Osteoblast (primary cell): ENCODE results near the gene NCLN. TPM values are rescaled to one million over a fixed set of nuclear protein-coding genes. Genes with fewer than 3 reads are reported as not detected.
A peak's percentile ranks its signal among the peaks of the same experiment; 100 is the strongest.

ENCODE experiments used
- DNase-seq: peaks from one replicate; pipeline ENCODE4 v3.0.0; 2011; ENCODE audit warnings: low spot score, mixed read lengths; ENCODE audit not compliant: insufficient read length; ENCODE audit errors: missing footprints
- H2AFZ ChIP-seq: 2 replicates; pipeline ENCODE4 v1.6.0; 2011; ENCODE audit warnings: mild to moderate bottlenecking, low read length
- H3K27ac ChIP-seq: 2 replicates; pipeline ENCODE4 v1.5.1; 2011; ENCODE audit warnings: mild to moderate bottlenecking, low read depth, low read length, moderate library complexity
- H3K27me3 ChIP-seq: 2 replicates; pipeline ENCODE4 v1.6.0; 2012; ENCODE audit warnings: mild to moderate bottlenecking, control low read depth, inconsistent platforms, low read length, moderate library complexity; ENCODE audit not compliant: insufficient read depth
- H3K36me3 ChIP-seq: 2 replicates; pipeline ENCODE4 v1.5.1; 2011; ENCODE audit warnings: mild to moderate bottlenecking, low read length, control low read depth, moderate library complexity; ENCODE audit not compliant: insufficient read depth
- H3K4me1 ChIP-seq: 2 replicates; pipeline ENCODE4 v1.5.1; 2011; ENCODE audit warnings: mild to moderate bottlenecking, low read length, control low read depth, moderate library complexity; ENCODE audit not compliant: insufficient read depth
- H3K4me2 ChIP-seq: 2 replicates; pipeline ENCODE4 v1.6.0; 2011; ENCODE audit warnings: mild to moderate bottlenecking, low read length; ENCODE audit not compliant: insufficient read depth
- H3K4me3 ChIP-seq: fragments of 200-600 bp; sonication (generic); 3 replicates; pipeline ENCODE4 v1.5.1; 2012; ENCODE audit warnings: mild to moderate bottlenecking, low read length, inconsistent platforms; ENCODE audit not compliant: insufficient read depth
- H3K79me2 ChIP-seq: 2 replicates; pipeline ENCODE4 v1.6.0; 2012; ENCODE audit warnings: mild to moderate bottlenecking, low read length, control low read depth, inconsistent platforms; ENCODE audit not compliant: insufficient read depth
- H3K9me3 ChIP-seq: 2 replicates; pipeline ENCODE4 v1.5.1; 2011; ENCODE audit warnings: low read depth, low read length, control low read depth
- H4K20me1 ChIP-seq: 2 replicates; pipeline ENCODE4 v1.6.0; 2012; ENCODE audit warnings: mild to moderate bottlenecking, low read length, control low read depth; ENCODE audit not compliant: insufficient read depth
- CTCF ChIP-seq: IDR thresholded peaks from 2 replicates; pipeline ENCODE4 v1.5.1; 2011; ENCODE audit warnings: mild to moderate bottlenecking, low read depth, low read length, moderate library complexity; ENCODE audit errors: extremely low read depth
- total RNA-seq: library from RNA; depleted of rRNA; stranded (reverse); fragments of >200 nt; gene quantifications from 2 replicates; pipeline ENCODE4 v1.2.3, GENCODE V29; 2012

The NCLN gene
- total RNA-seq, 1 donor, result 39.4 TPM

GRCh38 chr19:3157096-3157845 lies 28.5 kb upstream of the NCLN start:
- Histone ChIP-seq H3K27ac (no peak overlapping the region), H4K20me1 (no peaks in the 10 kb centered on the region), H3K4me2 (no peak overlapping the region), H3K27me3 (no peaks in the 10 kb centered on the region), H3K79me2 (no peaks in the 10 kb centered on the region), H2AFZ (no peak overlapping the region), H3K9me3 (no peaks in the 10 kb centered on the region), H3K36me3 (no peaks in the 10 kb centered on the region), H3K4me3 (no peak overlapping the region), H3K4me1 (peaks cover 10% of the 10 kb centered on the region)
- no peak for TF ChIP-seq CTCF
- no peak for DNase-seq

- DNase-seq, result peak; percentile 52
- no peak for TF ChIP-seq CTCF
- Histone ChIP-seq H3K79me2 (no peaks in the 10 kb centered on the region), H3K36me3 (no peaks in the 10 kb centered on the region), H3K4me3 (no peak overlapping the region), H4K20me1 (no peaks in the 10 kb centered on the region), H3K4me1 (peaks cover 14% of the 10 kb centered on the region), H3K27ac (no peak overlapping the region), H3K4me2 (no peak overlapping the region), H2AFZ (no peak overlapping the region), H3K9me3 (no peaks in the 10 kb centered on the region), H3K27me3 (no peaks in the 10 kb centered on the region)
Measured at GRCh38 chr19:3159565-3159964, 26.2 kb upstream of the NCLN start.

- TF ChIP-seq CTCF, result no peak
- Histone ChIP-seq H3K4me3 (no peak overlapping the region), H3K79me2 (no peaks in the 10 kb centered on the region), H3K27me3 (no peaks in the 10 kb centered on the region), H3K9me3 (no peaks in the 10 kb centered on the region), H2AFZ (no peak overlapping the region), H3K4me2 (no peak overlapping the region), H3K36me3 (no peaks in the 10 kb centered on the region), H3K27ac (no peak overlapping the region), H3K4me1 (peaks cover 10% of the 10 kb centered on the region), H4K20me1 (no peaks in the 10 kb centered on the region)
- no peak for DNase-seq
Measured at GRCh38 chr19:3160219-3160618, 25.5 kb upstream of the NCLN start.

- H4K20me1 ChIP-seq, result no peaks in the 10 kb centered on the region
- H3K79me2 ChIP-seq, result no peaks in the 10 kb centered on the region
- no peaks in the 10 kb centered on the region for H3K9me3 ChIP-seq
- peaks cover 6% of the 10 kb centered on the region for H3K4me1 ChIP-seq
- H3K36me3 ChIP-seq, result no peaks in the 10 kb centered on the region
- no peaks in the 10 kb centered on the region for H3K27me3 ChIP-seq
- no peak overlapping the region for H2AFZ ChIP-seq
- TF ChIP-seq CTCF, result no peak
- H3K4me3 ChIP-seq, result no peak overlapping the region
- H3K27ac ChIP-seq, result no peak overlapping the region
- DNase-seq, result peak; percentile 92
- H3K4me2 ChIP-seq, result no peak overlapping the region
Measured at GRCh38 chr19:3161453-3161852, 24.3 kb upstream of the NCLN start.
